Measurements from ENCODE around the gene ZAR1L.

ZAR1L gene

DNA sequence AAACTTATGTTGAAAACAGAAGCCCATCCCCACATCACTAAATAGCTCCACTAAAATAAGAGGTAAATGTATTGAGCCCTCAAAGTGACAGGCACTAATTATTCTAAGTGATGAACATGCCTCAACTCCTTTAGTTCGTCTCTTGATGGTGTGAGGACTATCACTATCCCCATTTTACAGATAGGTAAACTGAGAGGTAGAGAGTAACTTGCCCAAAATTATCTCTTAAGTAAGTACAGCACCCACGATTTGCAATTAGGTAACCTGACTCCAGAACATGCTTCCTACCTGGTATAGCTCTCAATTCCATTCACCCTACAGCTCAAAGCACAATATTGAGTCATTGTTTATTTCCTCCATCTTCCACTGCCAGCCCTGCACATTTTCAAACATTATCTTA is 12.7 kb downstream of the ZAR1L start:
- TF ChIP-seq, protein P1, sequence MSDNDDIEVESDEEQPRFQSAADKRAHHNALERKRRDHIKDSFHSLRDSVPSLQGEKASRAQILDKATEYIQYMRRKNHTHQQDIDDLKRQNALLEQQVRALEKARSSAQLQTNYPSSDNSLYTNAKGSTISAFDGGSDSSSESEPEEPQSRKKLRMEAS (IDR thresholded peaks at IDR 0.05; ENCODE audit: low read depth, low read length): no peak
- TF ChIP-seq, protein P2, sequence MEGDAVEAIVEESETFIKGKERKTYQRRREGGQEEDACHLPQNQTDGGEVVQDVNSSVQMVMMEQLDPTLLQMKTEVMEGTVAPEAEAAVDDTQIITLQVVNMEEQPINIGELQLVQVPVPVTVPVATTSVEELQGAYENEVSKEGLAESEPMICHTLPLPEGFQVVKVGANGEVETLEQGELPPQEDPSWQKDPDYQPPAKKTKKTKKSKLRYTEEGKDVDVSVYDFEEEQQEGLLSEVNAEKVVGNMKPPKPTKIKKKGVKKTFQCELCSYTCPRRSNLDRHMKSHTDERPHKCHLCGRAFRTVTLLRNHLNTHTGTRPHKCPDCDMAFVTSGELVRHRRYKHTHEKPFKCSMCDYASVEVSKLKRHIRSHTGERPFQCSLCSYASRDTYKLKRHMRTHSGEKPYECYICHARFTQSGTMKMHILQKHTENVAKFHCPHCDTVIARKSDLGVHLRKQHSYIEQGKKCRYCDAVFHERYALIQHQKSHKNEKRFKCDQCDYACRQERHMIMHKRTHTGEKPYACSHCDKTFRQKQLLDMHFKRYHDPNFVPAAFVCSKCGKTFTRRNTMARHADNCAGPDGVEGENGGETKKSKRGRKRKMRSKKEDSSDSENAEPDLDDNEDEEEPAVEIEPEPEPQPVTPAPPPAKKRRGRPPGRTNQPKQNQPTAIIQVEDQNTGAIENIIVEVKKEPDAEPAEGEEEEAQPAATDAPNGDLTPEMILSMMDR (IDR thresholded peaks at IDR 0.05; ENCODE audit: low read depth, low read length): no peak
- TF ChIP-seq MYC (IDR thresholded peaks at IDR 0.05; ENCODE audit: low read depth, low read length) (no peak), POLR2A (IDR thresholded peaks at IDR 0.05; ENCODE audit: extremely low read depth, insufficient read length) (no peak)
- no peak overlapping the region for H3K4me3 ChIP-seq (ENCODE audit: low read depth, low read length)
- no peak for DNase-seq (ENCODE audit: low read depth)

DNA sequence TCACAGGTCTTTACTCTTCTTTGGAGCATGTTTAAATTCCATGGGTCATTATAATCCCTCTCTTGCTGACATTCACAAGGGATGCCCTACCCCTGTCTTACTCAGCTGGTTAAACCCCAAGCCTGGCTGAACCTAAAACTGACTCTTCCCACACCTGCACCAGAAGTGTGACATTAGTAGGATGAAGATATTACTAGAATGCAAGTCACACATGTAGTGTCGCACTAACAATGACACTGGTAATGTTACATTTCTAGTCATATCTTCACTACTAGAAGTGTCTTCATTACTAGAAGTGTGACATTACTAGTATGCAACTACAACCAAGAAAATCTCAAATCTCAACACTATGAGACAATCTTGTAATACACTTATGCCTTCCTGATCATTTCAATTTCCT is 14.2 kb downstream of the ZAR1L start:
- no peak for TF ChIP-seq MYC (IDR thresholded peaks at IDR 0.05; ENCODE audit: low read depth, low read length)
- no peak for TF ChIP-seq POLR2A (IDR thresholded peaks at IDR 0.05; ENCODE audit: extremely low read depth, insufficient read length)
- TF ChIP-seq, protein P1 (IDR thresholded peaks at IDR 0.05; ENCODE audit: low read depth, low read length): no peak
- TF ChIP-seq, protein P2 (IDR thresholded peaks at IDR 0.05; ENCODE audit: low read depth, low read length): no peak
- no peak overlapping the region for H3K4me3 ChIP-seq (ENCODE audit: low read depth, low read length)
- DNase-seq (ENCODE audit: low read depth): no peak

DNA sequence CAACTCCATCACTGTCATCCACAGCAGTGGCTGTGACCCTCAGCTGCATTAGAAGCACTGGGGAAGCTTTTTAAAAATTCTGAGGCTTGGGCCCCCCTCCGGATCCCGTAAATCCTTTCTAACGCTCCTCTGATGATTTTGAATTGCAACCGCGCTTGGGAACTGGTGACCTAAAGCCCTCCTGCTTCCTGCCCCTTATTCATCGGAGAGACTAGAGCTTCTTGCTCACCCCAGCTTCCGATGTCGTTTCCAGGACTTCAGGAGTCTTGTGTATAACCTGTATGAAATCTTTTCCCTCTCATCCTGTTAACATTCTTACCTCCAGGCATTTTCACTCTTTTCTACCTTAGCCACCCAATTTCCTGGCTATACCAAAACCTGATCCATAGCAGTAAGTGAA is 14.8 kb downstream of the ZAR1L start:
- H3K4me3 ChIP-seq (ENCODE audit: low read depth, low read length): no peak overlapping the region
- DNase-seq (ENCODE audit: low read depth): no peak
- no peak for TF ChIP-seq MYC (IDR thresholded peaks at IDR 0.05; ENCODE audit: low read depth, low read length)
- TF ChIP-seq, protein P2 (IDR thresholded peaks at IDR 0.05; ENCODE audit: low read depth, low read length): no peak

DNA sequence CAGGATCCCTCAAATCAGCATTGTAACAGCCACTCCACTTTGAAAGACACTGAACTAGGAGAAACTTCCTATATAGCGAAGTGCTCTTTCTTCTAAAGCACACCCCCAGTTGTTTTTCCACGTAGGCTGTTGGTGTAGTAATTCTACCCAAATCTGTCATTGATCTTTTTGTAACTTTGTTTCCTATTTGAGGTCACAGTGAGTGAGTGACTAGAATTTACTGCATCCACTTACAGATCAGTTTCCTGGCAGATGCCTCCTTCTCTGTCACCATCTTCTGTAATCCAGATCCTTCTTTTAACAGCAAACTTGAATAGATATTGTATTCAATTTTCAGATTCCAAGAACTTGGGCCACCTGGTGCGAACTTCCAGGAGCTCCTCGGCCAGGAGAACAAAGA is 15.3 kb downstream of the ZAR1L start:
- H3K4me3 ChIP-seq (ENCODE audit: low read depth, low read length): no peak overlapping the region
- TF ChIP-seq MYC (IDR thresholded peaks at IDR 0.05; ENCODE audit: low read depth, low read length): no peak
- TF ChIP-seq, protein P2 (IDR thresholded peaks at IDR 0.05; ENCODE audit: low read depth, low read length): no peak
- TF ChIP-seq, protein P1 (IDR thresholded peaks at IDR 0.05; ENCODE audit: low read depth, low read length): no peak
- DNase-seq (ENCODE audit: low read depth): no peak

DNA sequence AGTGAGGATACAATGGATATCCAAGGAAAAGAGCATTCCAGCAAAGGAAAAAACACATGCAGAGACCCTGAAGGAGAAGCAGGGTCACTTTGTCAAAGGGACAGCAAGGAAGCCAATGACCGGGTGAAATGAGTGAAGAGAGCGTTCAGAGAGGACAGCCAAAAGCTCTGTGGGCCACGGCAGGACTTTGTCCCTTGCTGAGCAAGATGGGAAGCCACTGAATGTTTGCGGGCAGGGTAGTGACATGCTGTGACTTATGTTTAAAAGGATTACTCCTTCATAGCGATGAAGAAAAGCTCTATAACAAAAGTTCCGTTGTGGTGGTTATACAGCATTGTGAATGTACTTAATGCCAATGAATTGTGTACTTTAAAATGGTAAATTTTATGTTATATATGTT is 16.5 kb downstream of the ZAR1L start:
- TF ChIP-seq, protein P1 (IDR thresholded peaks at IDR 0.05; ENCODE audit: low read depth, low read length): no peak
- TF ChIP-seq, protein P2 (IDR thresholded peaks at IDR 0.05; ENCODE audit: low read depth, low read length): no peak
- TF ChIP-seq POLR2A (IDR thresholded peaks at IDR 0.05; ENCODE audit: extremely low read depth, insufficient read length) (no peak), MYC (IDR thresholded peaks at IDR 0.05; ENCODE audit: low read depth, low read length) (no peak)
- no peak for DNase-seq (ENCODE audit: low read depth)
- no peak overlapping the region for H3K4me3 ChIP-seq (ENCODE audit: low read depth, low read length)

DNA sequence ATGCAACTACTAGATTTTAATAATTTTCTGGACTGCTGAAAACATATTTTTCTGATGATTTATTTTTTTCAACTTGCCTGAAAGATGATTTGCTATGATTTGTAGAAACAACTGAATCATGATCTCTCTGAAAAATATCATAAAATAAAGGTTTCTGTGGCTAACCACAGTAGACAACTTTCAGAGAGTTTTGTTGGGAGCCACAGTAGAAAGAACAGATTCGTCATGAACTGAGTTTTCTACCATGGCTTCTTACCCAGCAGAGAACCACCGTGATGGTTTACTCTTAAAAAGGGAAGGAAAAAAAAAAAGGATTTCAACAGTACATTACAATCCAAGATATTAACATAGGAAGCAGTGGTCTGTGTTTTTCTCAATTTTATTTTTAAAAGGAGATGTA is 18.0 kb downstream of the ZAR1L start:
- no peak overlapping the region for H3K4me3 ChIP-seq (ENCODE audit: low read depth, low read length)
- no peak for TF ChIP-seq POLR2A (IDR thresholded peaks at IDR 0.05; ENCODE audit: extremely low read depth, insufficient read length)
- no peak for TF ChIP-seq MYC (IDR thresholded peaks at IDR 0.05; ENCODE audit: low read depth, low read length)
- TF ChIP-seq, protein P1 (IDR thresholded peaks at IDR 0.05; ENCODE audit: low read depth, low read length): no peak
- TF ChIP-seq, protein P2 (IDR thresholded peaks at IDR 0.05; ENCODE audit: low read depth, low read length): no peak
- no peak for DNase-seq (ENCODE audit: low read depth)
